ENCODE measurements around the gene SF3A2.

The SF3A2 gene

GRCh38 chr19:2239173-2239572, 2.5 kb downstream of the SF3A2 start:
- DNase-seq (ENCODE audit: low read depth, low spot score): no peak
- H3K27ac ChIP-seq: no peak overlapping the region

GRCh38 chr19:2239771-2240770, 3.4 kb downstream of the SF3A2 start:
- no peak for DNase-seq (ENCODE audit: low read depth, low spot score)
- H3K27ac ChIP-seq: no peak overlapping the region

- no peak for DNase-seq (ENCODE audit: low read depth, low spot score)
- H3K27ac ChIP-seq: peak overlapping the region; percentile 34
These were observed 4.5 kb downstream of the SF3A2 start for GRCh38 chr19:2240881-2241760.

GRCh38 chr19:2242092-2242537, 5.5 kb downstream of the SF3A2 start:
- no peak overlapping the region for H3K27ac ChIP-seq
- DNase-seq (ENCODE audit: low read depth, low spot score): no peak

GRCh38 chr19:2242816-2243215, 6.2 kb downstream of the SF3A2 start:
- DNase-seq (ENCODE audit: low read depth, low spot score): no peak
- no peak overlapping the region for H3K27ac ChIP-seq

GRCh38 chr19:2243274-2244124, 6.9 kb downstream of the SF3A2 start:
- DNase-seq (ENCODE audit: low read depth, low spot score): no peak
- no peak overlapping the region for H3K27ac ChIP-seq

DNA sequence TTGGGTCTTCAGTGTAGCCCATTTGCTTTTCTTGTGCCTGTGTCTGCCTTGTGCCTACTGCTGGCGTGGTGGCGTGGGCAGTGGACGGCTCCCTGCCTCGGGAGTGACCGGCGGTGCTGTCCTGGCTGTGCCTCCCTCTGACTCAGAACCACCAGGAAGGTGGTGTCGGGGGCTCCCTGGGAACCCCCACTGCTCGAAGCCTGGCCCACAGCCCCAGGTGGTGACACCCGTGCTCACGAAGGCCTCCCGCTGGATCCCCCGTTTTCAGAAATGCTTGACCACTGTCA, 7.4 kb downstream of the SF3A2 start:
- no peak overlapping the region for H3K27ac ChIP-seq
- no peak for DNase-seq (ENCODE audit: low read depth, low spot score)

- DNase-seq (ENCODE audit: low read depth, low spot score): no peak
- no peak overlapping the region for H3K27ac ChIP-seq
These were observed 7.9 kb downstream of the SF3A2 start for GRCh38 chr19:2244486-2244885.

DNA sequence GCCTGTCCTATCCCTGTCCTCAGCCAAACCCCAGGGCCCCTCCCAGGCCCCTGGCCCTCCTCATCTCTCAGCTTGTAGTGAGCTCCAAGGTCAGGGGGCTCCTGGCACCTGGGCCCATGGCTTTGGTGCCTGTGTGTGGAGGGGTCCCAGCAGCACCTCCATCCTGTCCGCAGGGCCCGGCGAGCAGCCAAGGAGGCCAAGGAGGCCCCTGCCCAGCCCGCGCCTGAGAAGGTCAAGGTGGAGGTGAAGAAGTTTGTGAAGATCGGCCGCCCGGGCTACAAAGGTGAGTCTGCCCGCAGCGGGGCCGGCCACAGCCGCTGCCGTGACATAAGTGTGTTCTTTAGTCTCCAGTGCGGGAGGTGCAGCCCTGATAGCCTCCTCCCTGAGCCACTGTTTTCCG, 8.6 kb downstream of the SF3A2 start:
- no peak for DNase-seq (ENCODE audit: low read depth, low spot score)
- H3K27ac ChIP-seq: no peak overlapping the region

GRCh38 chr19:2246014-2246620, 9.5 kb downstream of the SF3A2 start:
- DNase-seq (ENCODE audit: low read depth, low spot score): no peak
- no peak overlapping the region for H3K27ac ChIP-seq

DNA sequence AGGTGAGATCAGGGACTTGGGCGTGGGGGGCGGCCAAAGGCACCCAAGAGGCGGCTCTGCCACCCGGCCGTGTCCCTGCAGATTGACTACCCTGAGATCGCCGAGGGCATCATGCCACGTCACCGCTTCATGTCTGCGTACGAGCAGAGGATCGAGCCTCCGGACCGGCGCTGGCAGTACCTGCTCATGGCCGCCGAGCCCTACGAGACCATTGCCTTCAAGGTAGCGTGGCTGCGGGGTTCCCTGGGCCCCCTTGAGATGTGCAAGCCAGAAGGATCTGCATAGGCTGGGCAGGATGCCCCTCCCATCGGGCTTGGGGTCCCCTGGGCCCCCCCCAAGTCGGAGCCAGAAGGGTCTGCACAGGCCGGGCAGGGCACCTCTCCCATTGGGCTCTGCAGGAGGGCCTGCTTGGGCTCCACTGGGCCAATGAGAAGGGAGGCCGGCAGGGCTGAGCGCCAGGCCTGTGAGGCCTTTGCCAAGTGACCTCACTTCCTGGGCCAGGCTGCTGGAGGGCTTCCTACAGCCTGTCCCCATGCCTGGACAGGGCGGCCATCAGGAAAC, 10.3 kb downstream of the SF3A2 start:
- no peak for DNase-seq (ENCODE audit: low read depth, low spot score)

DNA sequence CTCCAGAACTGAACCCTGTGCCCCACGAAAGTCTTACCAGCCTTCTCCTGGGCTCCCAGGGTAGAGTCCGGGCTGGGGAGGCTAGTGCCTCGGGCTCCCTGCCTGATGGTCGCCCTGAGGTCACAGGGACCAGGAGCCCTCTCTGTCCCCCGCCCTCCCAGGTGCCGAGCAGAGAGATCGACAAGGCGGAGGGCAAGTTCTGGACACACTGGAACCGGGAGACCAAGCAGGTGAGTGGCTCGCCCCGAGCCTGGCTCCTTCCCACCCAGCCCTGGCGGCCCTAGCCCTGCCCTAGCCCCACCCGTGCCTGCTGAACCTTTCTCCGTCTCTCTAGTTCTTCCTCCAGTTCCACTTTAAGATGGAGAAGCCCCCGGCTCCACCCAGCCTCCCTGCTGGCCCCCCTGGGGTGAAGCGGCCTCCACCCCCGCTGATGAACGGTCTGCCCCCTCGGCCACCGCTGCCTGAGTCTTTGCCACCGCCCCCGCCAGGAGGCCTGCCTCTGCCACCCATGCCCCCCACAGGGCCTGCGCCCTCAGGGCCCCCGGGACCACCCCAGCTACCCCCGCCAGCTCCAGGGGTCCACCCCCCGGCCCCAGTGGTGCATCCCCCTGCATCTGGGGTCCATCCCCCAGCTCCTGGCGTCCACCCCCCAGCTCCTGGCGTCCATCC, 10.9 kb downstream of the SF3A2 start:
- no peak for DNase-seq (ENCODE audit: low read depth, low spot score)
- no peak overlapping the region for H3K27ac ChIP-seq

More for the DNA sequence above, 10.3 kb downstream of the SF3A2 start:
- H3K27ac ChIP-seq: no peak overlapping the region

- no peak for DNase-seq (ENCODE audit: low read depth, low spot score)
- H3K27ac ChIP-seq: no peak overlapping the region
These were observed 11.7 kb downstream of the SF3A2 start for GRCh38 chr19:2248136-2249009.

- no peak for DNase-seq (ENCODE audit: low read depth, low spot score)
- no peak within 1 kb of the TSS for H3K27ac ChIP-seq
These were observed 12.6 kb downstream of the SF3A2 start, which contains the start of gene AMH for GRCh38 chr19:2249010-2249866. Gene AMH, plus strand, starts transcription at chr19:2249323. Its CDS starts 10 bp downstream, at chr19:2249333.

DNA sequence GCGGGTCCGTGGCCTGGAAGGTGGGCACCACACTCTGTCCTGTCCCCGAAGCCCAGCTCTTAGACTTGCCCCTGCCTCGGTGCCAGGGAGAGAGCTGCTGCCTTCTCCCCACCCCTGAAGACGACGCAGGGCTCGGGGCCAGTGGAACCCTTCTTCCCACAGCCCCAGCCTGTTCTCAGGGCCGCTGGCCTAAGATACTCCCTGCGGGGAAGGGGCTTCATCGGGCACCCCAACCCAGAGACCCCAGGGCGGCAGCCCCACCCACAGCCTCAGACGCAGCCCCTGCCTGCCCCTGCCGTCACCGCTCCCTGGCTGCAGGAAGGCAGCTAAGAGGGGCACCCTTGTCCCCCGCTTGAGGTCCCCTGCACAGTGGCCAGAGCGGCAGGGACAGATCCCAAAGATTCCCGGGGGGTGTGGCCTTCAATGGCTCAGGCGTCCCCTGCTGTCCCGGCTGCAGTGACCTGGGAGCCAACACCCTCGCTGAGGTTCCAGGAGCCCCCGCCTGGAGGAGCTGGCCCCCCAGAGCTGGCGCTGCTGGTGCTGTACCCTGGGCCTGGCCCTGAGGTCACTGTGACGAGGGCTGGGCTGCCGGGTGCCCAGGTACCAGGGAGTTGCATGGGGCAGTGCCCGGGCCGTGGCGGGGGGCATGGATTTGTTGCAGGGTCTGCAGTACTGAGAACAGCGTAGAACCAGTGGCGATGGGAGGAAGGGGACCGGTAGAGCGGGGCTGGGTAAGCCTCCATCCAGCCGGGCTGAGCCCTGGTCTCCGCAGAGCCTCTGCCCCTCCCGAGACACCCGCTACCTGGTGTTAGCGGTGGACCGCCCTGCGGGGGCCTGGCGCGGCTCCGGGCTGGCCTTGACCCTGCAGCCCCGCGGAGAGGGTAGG, 13.5 kb downstream of the SF3A2 start:
- DNase-seq (ENCODE audit: low read depth, low spot score): no peak
- no peak overlapping the region for H3K27ac ChIP-seq

DNA sequence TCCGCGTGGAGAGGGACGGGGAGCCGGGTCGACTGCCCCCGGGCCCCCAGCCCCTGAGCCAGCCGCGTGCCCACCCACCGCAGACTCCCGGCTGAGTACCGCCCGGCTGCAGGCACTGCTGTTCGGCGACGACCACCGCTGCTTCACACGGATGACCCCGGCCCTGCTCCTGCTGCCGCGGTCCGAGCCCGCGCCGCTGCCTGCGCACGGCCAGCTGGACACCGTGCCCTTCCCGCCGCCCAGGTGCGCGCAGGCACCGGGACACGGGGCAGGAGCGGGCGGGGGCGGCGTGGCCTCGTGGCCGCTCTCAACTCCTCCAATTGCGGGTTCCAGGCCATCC, 14.1 kb downstream of the SF3A2 start:
- H3K27ac ChIP-seq: no peak overlapping the region
- DNase-seq (ENCODE audit: low read depth, low spot score): no peak

All from epithelial cell of prostate (primary cell).